ENCODE results near the gene RPRD2.

RPRD2 gene

GRCh38 chr1:150469291-150469690, 105.3 kb downstream of the RPRD2 start:
- no peak for DNase-seq (ENCODE audit: extremely low read depth in 1 of 2, low read depth in 1 of 2)

- DNase-seq (ENCODE audit: extremely low read depth in 1 of 2, low read depth in 1 of 2), result no peak
Measured at GRCh38 chr1:150472601-150473200, 108.8 kb downstream of the RPRD2 start.

- no peak for DNase-seq (ENCODE audit: extremely low read depth in 1 of 2, low read depth in 1 of 2)
Measured at GRCh38 chr1:150473659-150474058, 109.7 kb downstream of the RPRD2 start.

GRCh38 chr1:150474869-150475268, 110.9 kb downstream of the RPRD2 start:
- DNase-seq (ENCODE audit: extremely low read depth in 1 of 2, low read depth in 1 of 2), result no peak

GRCh38 chr1:150476754-150477153, 112.8 kb downstream of the RPRD2 start:
- no peak for DNase-seq (ENCODE audit: extremely low read depth in 1 of 2, low read depth in 1 of 2)

GRCh38 chr1:150477320-150477719, 113.4 kb downstream of the RPRD2 start:
- no peak for DNase-seq (ENCODE audit: extremely low read depth in 1 of 2, low read depth in 1 of 2)

GRCh38 chr1:150477733-150478132, 113.8 kb downstream of the RPRD2 start:
- no peak for DNase-seq (ENCODE audit: extremely low read depth in 1 of 2, low read depth in 1 of 2)

GRCh38 chr1:150479370-150479769, 115.4 kb downstream of the RPRD2 start:
- DNase-seq (ENCODE audit: extremely low read depth in 1 of 2, low read depth in 1 of 2), result no peak

- DNase-seq (ENCODE audit: extremely low read depth in 1 of 2, low read depth in 1 of 2), result no peak
Measured at GRCh38 chr1:150479927-150480352, 116.0 kb downstream of the RPRD2 start.

GRCh38 chr1:150484431-150484830, 120.5 kb downstream of the RPRD2 start:
- DNase-seq (ENCODE audit: extremely low read depth in 1 of 2, low read depth in 1 of 2), result no peak

GRCh38 chr1:150484861-150485260, 120.9 kb downstream of the RPRD2 start:
- no peak for DNase-seq (ENCODE audit: extremely low read depth in 1 of 2, low read depth in 1 of 2)

- DNase-seq (ENCODE audit: extremely low read depth in 1 of 2, low read depth in 1 of 2), result peak; percentile 79 to 94
Measured at GRCh38 chr1:150486966-150487762, 123.2 kb downstream of the RPRD2 start, which contains the start of gene TARS2. TARS2 (plus strand) TSS chr1:150487419; CDS start chr1:150487451, 32 bp downstream.

GRCh38 chr1:150487763-150488115, 123.8 kb downstream of the RPRD2 start:
- no peak for DNase-seq (ENCODE audit: extremely low read depth in 1 of 2, low read depth in 1 of 2)

- no peak for DNase-seq (ENCODE audit: extremely low read depth in 1 of 2, low read depth in 1 of 2)
Measured at GRCh38 chr1:150493175-150493574, 129.2 kb downstream of the RPRD2 start.

GRCh38 chr1:150498342-150498741, 134.4 kb downstream of the RPRD2 start:
- no peak for DNase-seq (ENCODE audit: extremely low read depth in 1 of 2, low read depth in 1 of 2)

GRCh38 chr1:150505431-150505830, 141.5 kb downstream of the RPRD2 start:
- no peak for DNase-seq (ENCODE audit: extremely low read depth in 1 of 2, low read depth in 1 of 2)

GRCh38 chr1:150507912-150508864, 144.2 kb downstream of the RPRD2 start, which contains the start of gene ECM1:
ECM1 (plus strand) TSS chr1:150508109; CDS start chr1:150508210, 101 bp downstream.
- no peak for DNase-seq (ENCODE audit: extremely low read depth in 1 of 2, low read depth in 1 of 2)

GRCh38 chr1:150508982-150509381, 145.0 kb downstream of the RPRD2 start:
- no peak for DNase-seq (ENCODE audit: extremely low read depth in 1 of 2, low read depth in 1 of 2)

- no peak for DNase-seq (ENCODE audit: extremely low read depth in 1 of 2, low read depth in 1 of 2)
Measured at GRCh38 chr1:150511551-150511950, 147.6 kb downstream of the RPRD2 start.

GRCh38 chr1:150511985-150512660, 148.2 kb downstream of the RPRD2 start:
- DNase-seq (ENCODE audit: extremely low read depth in 1 of 2, low read depth in 1 of 2), result no peak

- DNase-seq (ENCODE audit: extremely low read depth in 1 of 2, low read depth in 1 of 2), result no peak
Measured at GRCh38 chr1:150512846-150513245, 148.9 kb downstream of the RPRD2 start.
